Thyroid gland (tissue), 4 donors: ENCODE results near the gene AIP. TPM values are rescaled to one million over a fixed set of nuclear protein-coding genes. Genes with fewer than 3 reads are reported as not detected.

Source experiments
- DNase-seq, 2 donors: peaks; one replicate each; pipeline ENCODE4 v3.0.0-alpha.2; 2019
- H3K27ac ChIP-seq, 3 donors: fragments of 200-600 bp; sonication (generic); 1 replicate in 2 of 3; 2 replicates in 1 of 3; pipeline ENCODE4 v1.5.1; 2016 to 2019; ENCODE audit warnings: mild to moderate bottlenecking in 1 of 3, moderate library complexity in 1 of 3
- H3K27me3 ChIP-seq: fragments of 200-600 bp; sonication (generic); one replicate; pipeline ENCODE4 v1.5.1; 2019
- H3K36me3 ChIP-seq, 2 donors: fragments of 200-600 bp; sonication (generic); one replicate each; pipeline ENCODE4 v1.5.1; 2016 to 2019
- H3K4me1 ChIP-seq, 2 donors: fragments of 200-600 bp; sonication (generic); one replicate each; pipeline ENCODE4 v1.5.1; 2017 to 2019
- H3K4me3 ChIP-seq, 3 donors: fragments of 200-600 bp; sonication (generic); replicated peaks in 1 of 3; 1 replicate in 2 of 3; 2 replicates in 1 of 3; pipeline ENCODE4 v1.5.1; 2016; ENCODE audit warnings: mild to moderate bottlenecking in 1 of 3
- H3K9me3 ChIP-seq: fragments of 200-600 bp; sonication (generic); one replicate; pipeline ENCODE4 v1.5.1; 2017
- CTCF ChIP-seq, 6 experiments: fragments of 200-600 bp in 3 of 6; fragments of 450-650 bp in 3 of 6; sonication (generic) in 3 of 6; IDR thresholded peaks; one replicate each; pipeline ENCODE4 v1.5.1; 2016 to 2019; ENCODE audit warnings: antibody characterized with exemption in 6 of 6, mild to moderate bottlenecking in 2 of 6, inconsistent platforms in 1 of 6, moderate library complexity in 1 of 6
- POLR2A ChIP-seq, 2 donors: fragments of 450-650 bp; IDR thresholded peaks; one replicate each; pipeline ENCODE4 v1.6.1; 2017; ENCODE audit warnings: antibody characterized with exemption in 2 of 2, mild to moderate bottlenecking in 2 of 2, moderate library complexity in 1 of 2
- WGBS, 2 donors: methylation state at CpG; one replicate each; pipeline ENCODE4 v1.1.5; 2017; 5-methylcytosine and 5-hydroxymethylcytosine counted together
- intact Hi-C: fragments of 100-400 bp; cut with DNase I; formaldehyde crosslinking; loops from one replicate; pipeline ENCODE4 v1.15.1; 2023
- total RNA-seq, 4 donors: library from RNA; depleted of rRNA; stranded (reverse); fragments of >200 nt; gene quantifications; one replicate each; pipeline ENCODE4 v1.2.3, GENCODE V29; 2016

AIP gene
- total RNA-seq, 4 donors from 2014 or later, result 58.2 to 100 (median 83.2) TPM

- Histone ChIP-seq H3K4me1 (peaks cover 3 to 4% of the 10 kb centered on the region in 2 donors), H3K27ac (no peak overlapping the region), H3K36me3 (peaks cover 8 to 28% of the 10 kb centered on the region in 2 donors), H3K27me3 (no peaks in the 10 kb centered on the region), H3K4me3 (no peak overlapping the region), H3K9me3 (no peaks in the 10 kb centered on the region)
- intact Hi-C loops, result no loop called here
- 92% methylated on average over 19 to 20 of the region's 21 CpGs for WGBS, 2 donors
- DNase-seq, result no peak
- TF ChIP-seq POLR2A (IDR thresholded peaks at IDR 0.05), result no peak
- TF ChIP-seq CTCF (IDR thresholded peaks at IDR 0.05), result no peak
Observed at GRCh38 chr11:67498544-67498972, 15.7 kb downstream of the AIP start.

GRCh38 chr11:67499808-67500483 is 17.1 kb downstream of the AIP start:
- no peak overlapping the region for H3K4me3 ChIP-seq
- intact Hi-C loops, result loop anchor here (10.0 kb wide), 1 partner anchor 145 kb away; the partner anchor contains the start of gene POLD4
- WGBS, 2 donors, result 92 to 95% methylated on average over 9 to 11 of the region's 26 CpGs
- no peak for DNase-seq
- no peaks in the 10 kb centered on the region for H3K27me3 ChIP-seq
- peaks cover 0 to 20% of the 10 kb centered on the region in 2 donors for H3K36me3 ChIP-seq
- peaks cover 6 to 10% of the 10 kb centered on the region in 2 donors for H3K4me1 ChIP-seq
- no peak overlapping the region for H3K27ac ChIP-seq
- no peaks in the 10 kb centered on the region for H3K9me3 ChIP-seq
- no peak for TF ChIP-seq CTCF (IDR thresholded peaks at IDR 0.05)
- no peak for TF ChIP-seq POLR2A (IDR thresholded peaks at IDR 0.05)

GRCh38 chr11:67500484-67500821 is 17.6 kb downstream of the AIP start:
- no peak for DNase-seq
- H3K27ac ChIP-seq, result no peak overlapping the region
- intact Hi-C loops, result loop anchor here (10.0 kb wide), 1 partner anchor 146 kb away; the partner anchor contains the start of gene POLD4
- WGBS, 2 donors, result 73 to 93% methylated on average over 1 of the region's 1 CpG
- H3K27me3 ChIP-seq, result no peaks in the 10 kb centered on the region
- no peak overlapping the region for H3K4me3 ChIP-seq
- H3K9me3 ChIP-seq, result no peaks in the 10 kb centered on the region
- TF ChIP-seq CTCF (IDR thresholded peaks at IDR 0.05) (no peak), POLR2A (IDR thresholded peaks at IDR 0.05) (no peak)
- peaks cover 7 to 13% of the 10 kb centered on the region in 2 donors for H3K4me1 ChIP-seq
- peaks cover 0 to 15% of the 10 kb centered on the region in 2 donors for H3K36me3 ChIP-seq

GRCh38 chr11:67500831-67501715 is 18.2 kb downstream of the AIP start:
- 90 to 97% methylated on average over 8 to 9 of the region's 9 CpGs for WGBS, 2 donors
- no peak overlapping the region for H3K4me3 ChIP-seq
- no peak for TF ChIP-seq CTCF (IDR thresholded peaks at IDR 0.05)
- TF ChIP-seq POLR2A (IDR thresholded peaks at IDR 0.05), result no peak
- no peaks in the 10 kb centered on the region for H3K9me3 ChIP-seq
- H3K27ac ChIP-seq, result no peak overlapping the region
- H3K27me3 ChIP-seq, result no peaks in the 10 kb centered on the region
- intact Hi-C loops, result loop anchor here (10.0 kb wide), 1 partner anchor 146 kb away; the partner anchor contains the start of gene POLD4
- H3K36me3 ChIP-seq, result peaks cover 0 to 15% of the 10 kb centered on the region in 2 donors
- peaks cover 14 to 19% of the 10 kb centered on the region in 2 donors for H3K4me1 ChIP-seq
- DNase-seq, result no peak
